ENCODE data around the gene C11orf68. TPM values are rescaled to one million over a fixed set of nuclear protein-coding genes. Genes with fewer than 3 reads are reported as not detected.
A peak's percentile ranks its signal among the peaks of the same experiment; 100 is the strongest.

The C11orf68 gene
- total and polyA plus RNA-seq, 10 of the 15 experiments (the other 5 are each of a cell fraction or from before 2014, with no cell fraction given), result 3.0 to 25.4 (median 16.7) TPM

- TF ChIP-seq, protein P1, sequence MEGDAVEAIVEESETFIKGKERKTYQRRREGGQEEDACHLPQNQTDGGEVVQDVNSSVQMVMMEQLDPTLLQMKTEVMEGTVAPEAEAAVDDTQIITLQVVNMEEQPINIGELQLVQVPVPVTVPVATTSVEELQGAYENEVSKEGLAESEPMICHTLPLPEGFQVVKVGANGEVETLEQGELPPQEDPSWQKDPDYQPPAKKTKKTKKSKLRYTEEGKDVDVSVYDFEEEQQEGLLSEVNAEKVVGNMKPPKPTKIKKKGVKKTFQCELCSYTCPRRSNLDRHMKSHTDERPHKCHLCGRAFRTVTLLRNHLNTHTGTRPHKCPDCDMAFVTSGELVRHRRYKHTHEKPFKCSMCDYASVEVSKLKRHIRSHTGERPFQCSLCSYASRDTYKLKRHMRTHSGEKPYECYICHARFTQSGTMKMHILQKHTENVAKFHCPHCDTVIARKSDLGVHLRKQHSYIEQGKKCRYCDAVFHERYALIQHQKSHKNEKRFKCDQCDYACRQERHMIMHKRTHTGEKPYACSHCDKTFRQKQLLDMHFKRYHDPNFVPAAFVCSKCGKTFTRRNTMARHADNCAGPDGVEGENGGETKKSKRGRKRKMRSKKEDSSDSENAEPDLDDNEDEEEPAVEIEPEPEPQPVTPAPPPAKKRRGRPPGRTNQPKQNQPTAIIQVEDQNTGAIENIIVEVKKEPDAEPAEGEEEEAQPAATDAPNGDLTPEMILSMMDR (IDR thresholded peaks at IDR 0.05 in 2 of 3, conservative IDR thresholded peaks at IDR 0.05 in 1 of 3; ENCODE audit: control insufficient read depth in 2 of 3, extremely low read depth in 1 of 3, insufficient read depth in 1 of 3, low read depth in 3 of 3, low read length in 3 of 3), result no peak; a peak in 1 of 6 replicates
- TF ChIP-seq NFYA (IDR thresholded peaks at IDR 0.05; ENCODE audit: borderline replicate concordance, low read depth, low read length) (no peak), TBL1XR1 (IDR thresholded peaks at IDR 0.05; ENCODE audit: low read depth, low read length) (peak; percentile 95), ASH2L (IDR thresholded peaks at IDR 0.05; ENCODE audit: borderline replicate concordance, low read depth) (peak; percentile 70; the same call in 1 of the 2 replicates), RFX5 (IDR thresholded peaks at IDR 0.05; ENCODE audit: low read depth, low read length) (peak; percentile 49; the same call in 1 of the 2 replicates), ZNF384 (IDR thresholded peaks at IDR 0.05; ENCODE audit: borderline replicate concordance, low read depth, low read length) (no peak), SMC3 (IDR thresholded peaks at IDR 0.05; ENCODE audit: borderline replicate concordance, low read length) (peak; percentile 23; the same call in 1 of the 2 replicates), POLR2AphosphoS2 (IDR thresholded peaks at IDR 0.05; ENCODE audit: low read depth, low read length) (no peak), ZNF687 (IDR thresholded peaks at IDR 0.05) (peak; percentile 68), KLF5 (IDR thresholded peaks at IDR 0.05; ENCODE audit: partially characterized antibody) (peak; percentile 71), MAX (IDR thresholded peaks at IDR 0.05; ENCODE audit: low read depth, low read length) (0 out of 2 replicates have a peak, but pooled peaks have one; percentile 16), BACH1 (IDR thresholded peaks at IDR 0.05; ENCODE audit: borderline replicate concordance) (peak; percentile 90), BCL11A (IDR thresholded peaks at IDR 0.05; ENCODE audit: low read depth, low read length) (peak; percentile 39; the same call in 1 of the 2 replicates), ZNF592 (IDR thresholded peaks at IDR 0.05) (peak; percentile 92), SP1 (IDR thresholded peaks at IDR 0.05; ENCODE audit: low read depth, low read length) (peak; percentile 99)
- TF ChIP-seq, protein P2, sequence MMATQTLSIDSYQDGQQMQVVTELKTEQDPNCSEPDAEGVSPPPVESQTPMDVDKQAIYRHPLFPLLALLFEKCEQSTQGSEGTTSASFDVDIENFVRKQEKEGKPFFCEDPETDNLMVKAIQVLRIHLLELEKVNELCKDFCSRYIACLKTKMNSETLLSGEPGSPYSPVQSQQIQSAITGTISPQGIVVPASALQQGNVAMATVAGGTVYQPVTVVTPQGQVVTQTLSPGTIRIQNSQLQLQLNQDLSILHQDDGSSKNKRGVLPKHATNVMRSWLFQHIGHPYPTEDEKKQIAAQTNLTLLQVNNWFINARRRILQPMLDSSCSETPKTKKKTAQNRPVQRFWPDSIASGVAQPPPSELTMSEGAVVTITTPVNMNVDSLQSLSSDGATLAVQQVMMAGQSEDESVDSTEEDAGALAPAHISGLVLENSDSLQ (IDR thresholded peaks at IDR 0.05), result no peak
- TF ChIP-seq, protein P3, sequence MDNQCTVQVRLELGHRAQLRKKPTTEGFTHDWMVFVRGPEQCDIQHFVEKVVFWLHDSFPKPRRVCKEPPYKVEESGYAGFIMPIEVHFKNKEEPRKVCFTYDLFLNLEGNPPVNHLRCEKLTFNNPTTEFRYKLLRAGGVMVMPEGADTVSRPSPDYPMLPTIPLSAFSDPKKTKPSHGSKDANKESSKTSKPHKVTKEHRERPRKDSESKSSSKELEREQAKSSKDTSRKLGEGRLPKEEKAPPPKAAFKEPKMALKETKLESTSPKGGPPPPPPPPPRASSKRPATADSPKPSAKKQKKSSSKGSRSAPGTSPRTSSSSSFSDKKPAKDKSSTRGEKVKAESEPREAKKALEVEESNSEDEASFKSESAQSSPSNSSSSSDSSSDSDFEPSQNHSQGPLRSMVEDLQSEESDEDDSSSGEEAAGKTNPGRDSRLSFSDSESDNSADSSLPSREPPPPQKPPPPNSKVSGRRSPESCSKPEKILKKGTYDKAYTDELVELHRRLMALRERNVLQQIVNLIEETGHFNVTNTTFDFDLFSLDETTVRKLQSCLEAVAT (IDR thresholded peaks at IDR 0.05), result peak; percentile 75
Observed at GRCh38 chr11:65919141-65919572, 295 bp upstream of the C11orf68 start, which contains the start of gene DRAP1 (continued).

Measured in GM12878 (cell line).